ENCODE results near the gene ATF6. TPM values are rescaled to one million over a fixed set of nuclear protein-coding genes. Genes with fewer than 3 reads are reported as not detected.
A peak's percentile ranks its signal among the peaks of the same experiment; 100 is the strongest.

ATF6 gene
- total and polyA plus RNA-seq, 4 experiments from 2014 or later, result 14.3 to 22.7 (median 22.3) TPM

- Mint-ChIP-seq H3K27me3 (no peaks in the 10 kb centered on the region), H3K27ac (peak overlapping the region in 2 of 7 donors; percentile 58 to 79), H3K4me1 (peaks cover 0 to 6% (median 4%) of the 10 kb centered on the region in 4 donors), H3K4me3 (no peak overlapping the region), H3K36me3 (peaks cover 51 to 69% of the 10 kb centered on the region in 2 donors), H3K9me3 (no peaks in the 10 kb centered on the region)
- Histone ChIP-seq H3K27ac (ENCODE audit: low read depth, low read length) (no peak overlapping the region), H3K4me1 (ENCODE audit: insufficient read depth, low read length) (no peaks in the 10 kb centered on the region), H3K9me3 (ENCODE audit: control insufficient read depth in 1 of 2, low read length in 2 of 2) (no peaks in the 10 kb centered on the region), H3K27me3 (ENCODE audit: insufficient read depth, low read length) (no peaks in the 10 kb centered on the region), H3K4me3 (ENCODE audit: low read length in 2 of 2) (no peak overlapping the region), H3K36me3 (ENCODE audit: insufficient read depth, low read length) (peaks cover 5% of the 10 kb centered on the region)
- CTCF ChIA-PET (ENCODE audit: partially characterized antibody), result interaction anchor here (1.7 kb wide), 1 partner anchor 15 kb away, joined by 4 read pairs; no protein-coding TSS in a partner anchor
- POLR2A ChIA-PET (ENCODE audit: partially characterized antibody), result no interaction called here
- intact Hi-C loops (cut with micrococcal nuclease), result no loop called here
- no peak for DNase-seq
These were observed 74.2 kb downstream of the ATF6 start for GRCh38 chr1:161840363-161840762.

DNA sequence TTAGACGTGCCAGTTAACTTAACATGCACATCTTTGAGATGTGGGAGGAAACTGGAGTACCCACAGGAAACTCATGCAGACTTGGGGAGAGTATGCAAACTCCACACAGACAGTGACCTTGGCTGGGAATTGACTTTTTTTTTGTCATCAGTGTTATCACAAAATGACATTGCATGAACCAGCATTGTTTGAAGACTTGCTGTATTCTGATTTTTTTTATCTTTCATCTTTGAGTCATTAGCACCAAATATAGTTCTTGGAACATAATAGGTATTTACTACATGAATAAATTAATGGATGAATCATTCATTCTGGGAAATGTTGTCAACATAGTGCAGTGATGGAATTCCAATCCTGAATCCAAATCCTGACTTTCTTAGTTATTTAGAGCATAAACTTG lies 77.0 kb downstream of the ATF6 start:
- Mint-ChIP-seq H3K27ac (no peak overlapping the region), H3K4me1 (peaks cover 0 to 6% (median 4%) of the 10 kb centered on the region in 4 donors), H3K36me3 (peaks cover 49 to 66% of the 10 kb centered on the region in 2 donors), H3K4me3 (no peak overlapping the region), H3K9me3 (no peaks in the 10 kb centered on the region), H3K27me3 (no peaks in the 10 kb centered on the region)
- no peak for DNase-seq
- Histone ChIP-seq H3K4me1 (ENCODE audit: insufficient read depth, low read length) (no peaks in the 10 kb centered on the region), H3K36me3 (ENCODE audit: insufficient read depth, low read length) (no peaks in the 10 kb centered on the region), H3K27me3 (ENCODE audit: insufficient read depth, low read length) (no peaks in the 10 kb centered on the region), H3K27ac (ENCODE audit: low read depth, low read length) (no peak overlapping the region), H3K9me3 (ENCODE audit: control insufficient read depth in 1 of 2, low read length in 2 of 2) (no peaks in the 10 kb centered on the region), H3K4me3 (ENCODE audit: low read length in 2 of 2) (no peak overlapping the region)
- ChIA-PET POLR2A (ENCODE audit: partially characterized antibody) (no interaction called here), CTCF (ENCODE audit: partially characterized antibody) (interaction anchor here (1.0 to 1.1 kb wide), 2 partner anchors 81 to 194 kb away, joined by 3 read pairs; no protein-coding TSS in a partner anchor)
- intact Hi-C loops (cut with micrococcal nuclease), result no loop called here

DNA sequence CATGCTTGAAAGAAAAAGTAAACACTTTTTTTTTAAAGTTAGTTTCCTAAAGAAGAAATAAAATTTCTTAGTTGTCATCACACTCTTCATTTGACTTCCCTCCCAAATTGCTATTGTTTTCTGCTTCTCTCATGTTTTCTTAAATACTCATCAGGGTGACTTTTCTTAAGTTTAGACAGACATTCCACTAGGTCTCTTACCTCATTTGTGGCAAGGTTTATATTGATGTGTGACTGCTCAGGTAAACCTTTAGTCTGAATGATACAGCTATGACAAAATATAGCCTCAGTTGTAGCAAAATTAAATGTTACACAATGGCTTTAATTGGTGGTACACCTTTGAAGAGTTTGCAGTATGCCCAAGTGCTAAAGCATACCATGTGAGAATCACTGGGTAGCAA lies 78.6 kb downstream of the ATF6 start:
- Histone ChIP-seq H3K36me3 (ENCODE audit: insufficient read depth, low read length) (no peaks in the 10 kb centered on the region), H3K27me3 (ENCODE audit: insufficient read depth, low read length) (no peaks in the 10 kb centered on the region), H3K27ac (ENCODE audit: low read depth, low read length) (no peak overlapping the region), H3K4me3 (ENCODE audit: low read length in 2 of 2) (no peak overlapping the region), H3K9me3 (ENCODE audit: control insufficient read depth in 1 of 2, low read length in 2 of 2) (no peaks in the 10 kb centered on the region), H3K4me1 (ENCODE audit: insufficient read depth, low read length) (no peaks in the 10 kb centered on the region)
- H3K4me3 Mint-ChIP-seq, result no peak overlapping the region
- H3K9me3 Mint-ChIP-seq, result no peaks in the 10 kb centered on the region
- no peak for DNase-seq
- H3K27me3 Mint-ChIP-seq, result no peaks in the 10 kb centered on the region
- peaks cover 0 to 6% (median 1%) of the 10 kb centered on the region in 4 donors for H3K4me1 Mint-ChIP-seq
- H3K36me3 Mint-ChIP-seq, result peaks cover 48 to 67% of the 10 kb centered on the region in 2 donors
- intact Hi-C loops (cut with micrococcal nuclease), result no loop called here
- no peak overlapping the region for H3K27ac Mint-ChIP-seq
- CTCF ChIA-PET (ENCODE audit: partially characterized antibody), result no interaction called here
- POLR2A ChIA-PET (ENCODE audit: partially characterized antibody), result no interaction called here

GRCh38 chr1:161848676-161849075 lies 82.6 kb downstream of the ATF6 start:
- Histone ChIP-seq H3K4me3 (ENCODE audit: low read length in 2 of 2) (no peak overlapping the region), H3K36me3 (ENCODE audit: insufficient read depth, low read length) (peaks cover 6% of the 10 kb centered on the region), H3K27me3 (ENCODE audit: insufficient read depth, low read length) (no peaks in the 10 kb centered on the region), H3K9me3 (ENCODE audit: control insufficient read depth in 1 of 2, low read length in 2 of 2) (no peaks in the 10 kb centered on the region), H3K4me1 (ENCODE audit: insufficient read depth, low read length) (no peaks in the 10 kb centered on the region), H3K27ac (ENCODE audit: low read depth, low read length) (no peak overlapping the region)
- ChIA-PET POLR2A (ENCODE audit: partially characterized antibody) (no interaction called here), CTCF (ENCODE audit: partially characterized antibody) (no interaction called here)
- Mint-ChIP-seq H3K9me3 (no peaks in the 10 kb centered on the region), H3K4me1 (peaks cover 0 to 6% (median 0%) of the 10 kb centered on the region in 4 donors), H3K27me3 (no peaks in the 10 kb centered on the region), H3K27ac (peak overlapping the region in 1 of 7 donors; percentile 11), H3K4me3 (no peak overlapping the region), H3K36me3 (peaks cover 53 to 66% of the 10 kb centered on the region in 2 donors)
- no peak for DNase-seq
- intact Hi-C loops (cut with micrococcal nuclease), result no loop called here

DNA sequence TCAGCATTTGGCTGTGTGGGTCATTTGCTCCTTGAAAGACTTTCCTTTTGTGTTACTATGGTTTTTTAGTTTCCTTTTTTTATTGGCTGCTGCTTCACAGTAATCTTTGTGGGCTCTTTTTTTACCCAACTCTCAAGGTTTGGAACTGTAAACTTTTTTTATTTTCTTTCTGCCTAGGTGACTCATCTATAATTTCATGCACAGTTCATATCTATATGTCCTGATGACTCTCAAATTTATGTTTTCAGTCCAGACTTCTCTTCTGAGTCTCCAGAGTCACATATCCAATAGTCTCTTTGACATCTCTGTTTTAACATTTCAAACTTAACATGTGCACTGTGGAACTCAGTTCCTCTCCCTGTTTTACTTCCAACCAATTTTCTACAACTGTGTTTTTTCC lies 83.4 kb downstream of the ATF6 start:
- Mint-ChIP-seq H3K4me3 (no peak overlapping the region), H3K27ac (no peak overlapping the region)

GRCh38 chr1:161855260-161855659 lies 89.1 kb downstream of the ATF6 start:
- ChIA-PET CTCF (ENCODE audit: partially characterized antibody) (interaction anchor here (1.3 to 4.5 kb wide), 2 partner anchors 50 to 182 kb away, joined by 3 to 20 read pairs; no protein-coding TSS in a partner anchor), POLR2A (ENCODE audit: partially characterized antibody) (interaction anchor here (0.6 kb wide), 1 partner anchor 16 kb away, joined by 3 read pairs; no protein-coding TSS in a partner anchor)
- Histone ChIP-seq H3K4me1 (ENCODE audit: insufficient read depth, low read length) (no peaks in the 10 kb centered on the region), H3K27me3 (ENCODE audit: insufficient read depth, low read length) (no peaks in the 10 kb centered on the region), H3K36me3 (ENCODE audit: insufficient read depth, low read length) (peaks cover 19% of the 10 kb centered on the region), H3K27ac (ENCODE audit: low read depth, low read length) (no peak overlapping the region), H3K4me3 (ENCODE audit: low read length in 2 of 2) (no peak overlapping the region), H3K9me3 (ENCODE audit: control insufficient read depth in 1 of 2, low read length in 2 of 2) (no peaks in the 10 kb centered on the region)
- no peaks in the 10 kb centered on the region for H3K9me3 Mint-ChIP-seq
- no peak for DNase-seq
- peaks cover 0 to 3% (median under 1%) of the 10 kb centered on the region in 4 donors for H3K4me1 Mint-ChIP-seq
- H3K4me3 Mint-ChIP-seq, result no peak overlapping the region
- H3K27me3 Mint-ChIP-seq, result no peaks in the 10 kb centered on the region
- peaks cover 64 to 84% of the 10 kb centered on the region in 2 donors for H3K36me3 Mint-ChIP-seq
- peak overlapping the region in 1 of 7 donors; percentile 1 for H3K27ac Mint-ChIP-seq
- intact Hi-C loops (cut with micrococcal nuclease), result no loop called here

More for the DNA sequence above, 83.4 kb downstream of the ATF6 start:
- intact Hi-C loops (cut with micrococcal nuclease), result no loop called here
- Mint-ChIP-seq H3K4me1 (peaks cover 0 to 2% (median 0%) of the 10 kb centered on the region in 4 donors), H3K9me3 (no peaks in the 10 kb centered on the region), H3K36me3 (peaks cover 61 to 67% of the 10 kb centered on the region in 2 donors), H3K27me3 (no peaks in the 10 kb centered on the region)
- CTCF ChIA-PET (ENCODE audit: partially characterized antibody), result no interaction called here
- no peaks in the 10 kb centered on the region for H3K9me3 ChIP-seq (ENCODE audit: control insufficient read depth in 1 of 2, low read length in 2 of 2)
- no peak overlapping the region for H3K4me3 ChIP-seq (ENCODE audit: low read length in 2 of 2)
- no peaks in the 10 kb centered on the region for H3K4me1 ChIP-seq (ENCODE audit: insufficient read depth, low read length)
- H3K36me3 ChIP-seq (ENCODE audit: insufficient read depth, low read length), result peaks cover 14% of the 10 kb centered on the region
- H3K27ac ChIP-seq (ENCODE audit: low read depth, low read length), result no peak overlapping the region
- H3K27me3 ChIP-seq (ENCODE audit: insufficient read depth, low read length), result no peaks in the 10 kb centered on the region
- DNase-seq, result no peak
- POLR2A ChIA-PET (ENCODE audit: partially characterized antibody), result no interaction called here

GRCh38 chr1:161858271-161858670 lies 92.2 kb downstream of the ATF6 start:
- Mint-ChIP-seq H3K4me1 (peaks cover 0 to 3% (median under 1%) of the 10 kb centered on the region in 4 donors), H3K4me3 (no peak overlapping the region), H3K27me3 (no peaks in the 10 kb centered on the region), H3K9me3 (no peaks in the 10 kb centered on the region), H3K27ac (peak overlapping the region in 1 of 7 donors; percentile 29), H3K36me3 (peaks cover 60 to 75% of the 10 kb centered on the region in 2 donors)
- intact Hi-C loops (cut with micrococcal nuclease), result no loop called here
- ChIA-PET POLR2A (ENCODE audit: partially characterized antibody) (no interaction called here), CTCF (ENCODE audit: partially characterized antibody) (interaction anchor here (0.6 to 1.5 kb wide), 3 partner anchors 43 to 179 kb away, joined by 3 to 4 read pairs (median 3); no protein-coding TSS in a partner anchor)
- H3K36me3 ChIP-seq (ENCODE audit: insufficient read depth, low read length), result peaks cover 17% of the 10 kb centered on the region
- no peaks in the 10 kb centered on the region for H3K27me3 ChIP-seq (ENCODE audit: insufficient read depth, low read length)
- H3K4me1 ChIP-seq (ENCODE audit: insufficient read depth, low read length), result no peaks in the 10 kb centered on the region
- H3K9me3 ChIP-seq (ENCODE audit: control insufficient read depth in 1 of 2, low read length in 2 of 2), result no peaks in the 10 kb centered on the region
- no peak overlapping the region for H3K27ac ChIP-seq (ENCODE audit: low read depth, low read length)
- H3K4me3 ChIP-seq (ENCODE audit: low read length in 2 of 2), result no peak overlapping the region
- DNase-seq, result no peak

All from CD4-positive, alpha-beta memory T cell (primary cell).